H1 (cell line): ENCODE data around the gene RIPPLY2. TPM values are rescaled to one million over a fixed set of nuclear protein-coding genes. Genes with fewer than 3 reads are reported as not detected.

Experiments used
- CTCF ChIA-PET: fragments of 300-600 bp; sonication (Branson Sonifier 250); formaldehyde crosslinking; loops from one replicate; lab custom pipeline; 2021; ENCODE audit not compliant: partially characterized antibody; lab: Charles Lee
- POLR2A ChIA-PET: fragments of 300-600 bp; sonication (Branson Sonifier 250); formaldehyde crosslinking; loops from one replicate; lab custom pipeline; 2021; ENCODE audit warnings: inconsistent platforms; ENCODE audit not compliant: partially characterized antibody; lab: Charles Lee
- DNase-seq, 2 experiments: peaks; one replicate each; pipeline versions ENCODE4 v3.0.0 to v3.0.0-alpha.2; 2010 to 2022; ENCODE audit warnings: low spot score in 2 of 2, low read depth in 1 of 2, mixed read lengths in 1 of 2
- FAIRE-seq: peaks from 2 replicates; lab custom pipeline; 2011; peaks lifted over from hg19 to GRCh38; lab: Jason Lieb, UNC
- H2AFZ ChIP-seq: 2 replicates; pipeline ENCODE4 v1.8.1; 2012; ENCODE audit warnings: low read length, inconsistent platforms
- H2AK5ac ChIP-seq: 2 replicates; pipeline ENCODE4 v1.6.1; 2013; ENCODE audit warnings: low read depth, low read length
- H2BK120ac ChIP-seq: replicated peaks from 2 replicates; pipeline ENCODE3; 2013; ENCODE audit warnings: low read depth, low read length, inconsistent platforms
- H2BK12ac ChIP-seq: 2 replicates; pipeline ENCODE4 v1.6.1; 2013; ENCODE audit warnings: low read depth, low read length
- H2BK15ac ChIP-seq: 2 replicates; pipeline ENCODE4 v1.6.1; 2013; ENCODE audit warnings: low read length
- H2BK20ac ChIP-seq: 2 replicates; pipeline ENCODE4 v1.6.1; 2013; ENCODE audit warnings: low read length
- H2BK5ac ChIP-seq: 2 replicates; pipeline ENCODE4 v1.6.1; 2013; ENCODE audit warnings: low read depth, low read length
- H3K14ac ChIP-seq: 2 replicates; pipeline ENCODE4 v1.6.1; 2013; ENCODE audit warnings: inconsistent platforms; ENCODE audit not compliant: insufficient read length
- H3K18ac ChIP-seq: 2 replicates; pipeline ENCODE4 v1.6.1; 2013; ENCODE audit warnings: low read length; ENCODE audit errors: extremely low read depth
- H3K23ac ChIP-seq: 2 replicates; pipeline ENCODE4 v1.6.1; 2013; ENCODE audit warnings: inconsistent platforms; ENCODE audit not compliant: insufficient read length
- H3K23me2 ChIP-seq: 2 replicates; pipeline ENCODE4 v1.6.1; 2013; ENCODE audit warnings: low read depth, low read length
- H3K27ac ChIP-seq: 2 replicates; pipeline ENCODE4 v1.6.1; 2011; ENCODE audit warnings: low read depth, low read length, inconsistent platforms
- H3K27me3 ChIP-seq, 4 experiments: replicated peaks in 1 of 4; 1 replicate in 1 of 4; 2 replicates in 3 of 4; pipeline versions ENCODE4 v1.6.1 to v1.8.1; 2011 to 2013; ENCODE audit warnings: low read length in 3 of 4, mild to moderate bottlenecking in 3 of 4, inconsistent platforms in 2 of 4, mixed read lengths in 2 of 4, moderate library complexity in 1 of 4; ENCODE audit not compliant: control insufficient read depth in 3 of 4, insufficient read depth in 3 of 4; ENCODE audit errors: extremely low read depth in 1 of 4
- H3K36me3 ChIP-seq, 4 experiments: 2 replicates each; pipeline versions ENCODE4 v1.6.1 to v1.8.1; 2011 to 2013; ENCODE audit warnings: mild to moderate bottlenecking in 4 of 4, low read length in 3 of 4, moderate library complexity in 2 of 4, control low read depth in 1 of 4, inconsistent platforms in 1 of 4; ENCODE audit not compliant: insufficient read depth in 4 of 4, control insufficient read depth in 2 of 4
- H3K4ac ChIP-seq: replicated peaks from 2 replicates; pipeline ENCODE3; 2013; ENCODE audit warnings: low read length, low read depth, mixed read lengths, inconsistent platforms; ENCODE audit not compliant: insufficient read length
- H3K4me1 ChIP-seq, 4 experiments: replicated peaks in 1 of 4; 1 replicate in 1 of 4; 2 replicates in 3 of 4; pipeline versions ENCODE4 v1.6.1 to v1.8.1; 2011 to 2013; ENCODE audit warnings: low read length in 3 of 4, inconsistent platforms in 2 of 4, mixed read lengths in 1 of 4; ENCODE audit not compliant: insufficient read depth in 4 of 4, control insufficient read depth in 3 of 4
- H3K4me2 ChIP-seq, 2 experiments: 2 replicates each; pipeline versions ENCODE4 v1.6.1 to v1.8.1; 2011 to 2013; ENCODE audit warnings: low read depth in 2 of 2, low read length in 2 of 2, control low read depth in 1 of 2, inconsistent platforms in 1 of 2, mild to moderate bottlenecking in 1 of 2; ENCODE audit not compliant: insufficient read depth in 1 of 2
- H3K4me3 ChIP-seq, 4 experiments: fragments of 200-600, 300-600 bp in 1 of 4; sonication (generic), shearing (Covaris generic), sonication (Bioruptor Twin) in 1 of 4; 2 replicates each; pipeline versions ENCODE4 v1.5.1 to v1.8.1; 2011 to 2016; ENCODE audit warnings: low read length in 4 of 4, low read depth in 3 of 4, control low read depth in 2 of 4, inconsistent platforms in 2 of 4, mild to moderate bottlenecking in 2 of 4, mixed read lengths in 1 of 4, moderate library complexity in 1 of 4; ENCODE audit not compliant: insufficient read depth in 2 of 4; ENCODE audit errors: extremely low read depth in 1 of 4
- H3K56ac ChIP-seq: replicated peaks from 2 replicates; pipeline ENCODE3; 2013; ENCODE audit warnings: low read depth, mild to moderate bottlenecking, mixed read lengths, low read length, inconsistent platforms; ENCODE audit not compliant: insufficient read length
- H3K79me1 ChIP-seq: 2 replicates; pipeline ENCODE4 v1.6.1; 2013; ENCODE audit warnings: low read depth, low read length, control low read depth
- H3K79me2 ChIP-seq, 2 experiments: 2 replicates each; pipeline versions ENCODE4 v1.6.1 to v1.8.1; 2012 to 2013; ENCODE audit warnings: low read length in 2 of 2, mild to moderate bottlenecking in 2 of 2, inconsistent platforms in 1 of 2; ENCODE audit not compliant: insufficient read depth in 2 of 2, control insufficient read depth in 1 of 2
- H3K9ac ChIP-seq, 4 experiments: replicated peaks in 1 of 4; 1 replicate in 1 of 4; 2 replicates in 3 of 4; pipeline versions ENCODE4 v1.6.1 to v1.8.1; 2011 to 2013; ENCODE audit warnings: low read depth in 3 of 4, low read length in 3 of 4, control low read depth in 2 of 4, mild to moderate bottlenecking in 2 of 4, moderate library complexity in 2 of 4, inconsistent platforms in 1 of 4; ENCODE audit errors: extremely low read depth in 1 of 4
- H3K9me3 ChIP-seq, 2 experiments: 2 replicates each; pipeline versions ENCODE4 v1.6.1 to v1.8.1; 2012 to 2013; ENCODE audit warnings: mild to moderate bottlenecking in 2 of 2, moderate library complexity in 2 of 2, control low read depth in 1 of 2, inconsistent platforms in 1 of 2, low read depth in 1 of 2, low read length in 1 of 2, mixed read lengths in 1 of 2; ENCODE audit not compliant: insufficient read depth in 2 of 2
- H4K20me1 ChIP-seq, 2 experiments: replicated peaks in 1 of 2; 2 replicates each; pipeline versions ENCODE3 to v1.8.1; 2011 to 2013; ENCODE audit warnings: inconsistent platforms in 2 of 2, low read length in 2 of 2, mild to moderate bottlenecking in 1 of 2; ENCODE audit not compliant: insufficient read depth in 2 of 2, control insufficient read depth in 1 of 2
- H4K5ac ChIP-seq: 2 replicates; pipeline ENCODE4 v1.6.1; 2013; ENCODE audit warnings: low read length, low read depth, mixed read lengths, inconsistent platforms; ENCODE audit not compliant: insufficient read length
- H4K8ac ChIP-seq: 2 replicates; pipeline ENCODE4 v1.8.0; 2013; ENCODE audit warnings: mild to moderate bottlenecking, moderate library complexity, low read length, inconsistent platforms; ENCODE audit not compliant: insufficient read depth; ENCODE audit errors: extremely low read depth
- H4K91ac ChIP-seq: replicated peaks from 2 replicates; pipeline ENCODE3; 2013; ENCODE audit warnings: low read length, mixed read lengths, inconsistent platforms; ENCODE audit not compliant: insufficient read length
- ATF3 ChIP-seq: IDR thresholded peaks from 2 replicates; pipeline ENCODE4 v1.6.1; 2011; ENCODE audit warnings: low read depth, mild to moderate bottlenecking, low read length; ENCODE audit not compliant: insufficient read depth
- GTF2F1 ChIP-seq: IDR thresholded peaks from 2 replicates; pipeline ENCODE4 v1.6.1; 2012; ENCODE audit warnings: low read depth, low read length, improper control_type of control experiment, borderline replicate concordance
- HDAC2 ChIP-seq, 2 experiments: fragments of 300-600 bp in 1 of 2; sonication (generic) in 1 of 2; IDR thresholded peaks; 2 replicates each; pipeline ENCODE4 v1.6.1; 2011 to 2012; ENCODE audit warnings: low read depth in 2 of 2, low read length in 2 of 2, mild to moderate bottlenecking in 2 of 2, moderate library complexity in 2 of 2, borderline replicate concordance in 1 of 2, inconsistent platforms in 1 of 2
- MAX ChIP-seq: IDR thresholded peaks from 2 replicates; pipeline ENCODE4 v1.6.1; 2012; ENCODE audit warnings: inconsistent platforms
- RNF2 ChIP-seq: fragments of 200-900, 300-1000 bp; sonication (generic); IDR thresholded peaks from 2 replicates; pipeline ENCODE4 v1.7.1; 2016; ENCODE audit warnings: borderline replicate concordance, low read depth, mild to moderate bottlenecking, antibody characterized with exemption, low read length; ENCODE audit not compliant: poor library complexity, severe bottlenecking; ENCODE audit errors: missing control alignments
- RXRA ChIP-seq: IDR thresholded peaks from 2 replicates; pipeline ENCODE4 v1.6.1; 2011; ENCODE audit warnings: low read depth, mild to moderate bottlenecking, low read length, moderate library complexity; ENCODE audit not compliant: insufficient read depth
- SIN3A ChIP-seq, 2 experiments: IDR thresholded peaks in 1 of 2; conservative IDR thresholded peaks in 1 of 2; 2 replicates each; pipeline ENCODE4 v1.6.1; 2011 to 2012; ENCODE audit warnings: low read length in 2 of 2, improper control_type of control experiment in 1 of 2, low read depth in 1 of 2, mild to moderate bottlenecking in 1 of 2
- SP1 ChIP-seq: IDR thresholded peaks from 2 replicates; pipeline ENCODE4 v1.6.1; 2011; ENCODE audit warnings: low read depth, low read length
- WGBS, 2 experiments: shearing (Covaris generic) in 1 of 2; methylation state at CpG; one replicate each; pipeline versions ENCODE4 v1.1.6 to v1.1.7; 2013 to 2015; ENCODE audit warnings: low lambda C conversion rate in 2 of 2, mixed read lengths in 2 of 2, inconsistent platforms in 1 of 2, low coverage in 1 of 2, missing lambda C conversion rate in 1 of 2; ENCODE audit not compliant: insufficient replicate concordance in 2 of 2, insufficient coverage in 1 of 2, insufficient read length in 1 of 2; ENCODE audit errors: extremely low coverage in 1 of 2, missing lambda C conversion rate in 1 of 2; 5-methylcytosine and 5-hydroxymethylcytosine counted together
- polyA plus RNA-seq, 7 experiments: library from polyadenylated mRNA; depleted of rRNA in 3 of 7; stranded (reverse) in 5 of 7; unstranded in 2 of 7; fragments of >200 nt in 5 of 7; fragments of 200-250 nt in 2 of 7; gene quantifications; 1 replicate in 5 of 7; 2 replicates in 1 of 7; 4 replicates in 1 of 7; pipeline versions ENCODE4 v1.2.1 to v1.2.3, GENCODE V29; 2011 to 2013; ENCODE audit warnings: missing spikeins in 2 of 7, mixed read lengths in 2 of 7
- total RNA-seq: library from RNA; stranded (reverse); fragmentation: NEBNext Ultra II Directional; extraction: Animal tissue kit (Norgen Biotek cat#: 25700); gene quantifications from 2 replicates; pipeline ENCODE4 v1.2.1, GENCODE V29; 2021

RIPPLY2 gene
- total and polyA plus RNA-seq, 2 of the 8 experiments (the other 6 are each of a cell fraction or from before 2014, with no cell fraction given): 0.74 to 1.5 TPM

- FAIRE-seq: no peak
- Histone ChIP-seq H2BK12ac (no peak overlapping the region), H2BK20ac (no peak overlapping the region), H3K9me3 (no peaks in the 10 kb centered on the region), H2BK15ac (0 out of 2 replicates have a peak overlapping the region, but pooled peaks have one; percentile 31)
- POLR2A ChIA-PET: no interaction called here
- no peak for DNase-seq
- TF ChIP-seq HDAC2 (IDR thresholded peaks at IDR 0.05; ENCODE audit: borderline replicate concordance in 1 of 2, low read depth in 2 of 2, low read length in 2 of 2) (no peak), SIN3A (conservative IDR thresholded peaks at IDR 0.05 in 1 of 2, IDR thresholded peaks at IDR 0.05 in 1 of 2; ENCODE audit: low read depth in 1 of 2, low read length in 2 of 2) (no peak), MAX (no peak), SP1 (no peak), RNF2 (no peak), RXRA (no peak), GTF2F1 (no peak), ATF3 (no peak)
- TF ChIP-seq, all 59 proteins: peak for 0
- Histone ChIP-seq H3K9ac (peak overlapping the region in 1 of 4 experiments; percentile 27; a peak in 1 of 7 replicates), H3K56ac (no peak overlapping the region), H3K79me2 (peaks cover 0 to 36% of the 10 kb centered on the region in 2 experiments; a peak in 2 of 4 replicates), H3K4me3 (no peak overlapping the region), H3K79me1 (peaks cover 4% of the 10 kb centered on the region; the same call in 1 of the 2 replicates), H3K27ac (no peak overlapping the region), H3K14ac (no peak overlapping the region), H4K91ac (no peak overlapping the region), H4K20me1 (no peaks in the 10 kb centered on the region), H3K27me3 (no peaks in the 10 kb centered on the region), H3K4ac (no peak overlapping the region), H4K8ac (no peak overlapping the region), H3K23ac (no peak overlapping the region), H3K36me3 (no peaks in the 10 kb centered on the region; a peak in 1 of 8 replicates), H3K23me2 (no peaks in the 10 kb centered on the region), H3K4me1 (peaks cover 0 to 7% (median 3%) of the 10 kb centered on the region in 4 experiments; a peak in 4 of 7 replicates), H3K18ac (no peak overlapping the region), H2AFZ (no peak overlapping the region), H2BK5ac (peak overlapping the region; percentile 35; the same call in 1 of the 2 replicates), H4K5ac (no peak overlapping the region), H2AK5ac (no peak overlapping the region), H3K4me2 (no peak overlapping the region), H2BK120ac (no peak overlapping the region)
- 90% methylated on average over 4 of the region's 4 CpGs; no CpG with 5 or more reads in 1 of the 2 experiments for WGBS, 2 experiments
- CTCF ChIA-PET: interaction anchor here (1.3 kb wide), 1 partner anchor 336 kb away, joined by 4 read pairs; no protein-coding TSS in a partner anchor
Measured at GRCh38 chr6:83905648-83906047, 52.5 kb downstream of the RIPPLY2 start.
